BLaER1 (cell line): ENCODE measurements around the gene CDH23.

Experiments used
- H3K27ac ChIP-seq: shearing (Covaris generic); formaldehyde crosslinking; 2 replicates; pipeline ENCODE4 v1.8.1; 2022
- H3K27me3 ChIP-seq: shearing (Covaris generic); formaldehyde crosslinking; 2 replicates; pipeline ENCODE4 v1.8.1; 2022
- H3K36me3 ChIP-seq: shearing (Covaris generic); formaldehyde crosslinking; 2 replicates; pipeline ENCODE4 v1.8.1; 2022
- H3K4me1 ChIP-seq: shearing (Covaris generic); formaldehyde crosslinking; 2 replicates; pipeline ENCODE4 v1.8.1; 2022
- H3K4me2 ChIP-seq: shearing (Covaris generic); formaldehyde crosslinking; 2 replicates; pipeline ENCODE4 v1.8.1; 2022
- H3K4me3 ChIP-seq: shearing (Covaris generic); formaldehyde crosslinking; 2 replicates; pipeline ENCODE4 v1.8.1; 2022
- H3K9ac ChIP-seq: shearing (Covaris generic); formaldehyde crosslinking; 2 replicates; pipeline ENCODE4 v1.8.1; 2022
- H3K9me3 ChIP-seq: shearing (Covaris generic); formaldehyde crosslinking; 2 replicates; pipeline ENCODE4 v1.8.1; 2022
- H4K20me1 ChIP-seq: shearing (Covaris generic); formaldehyde crosslinking; 2 replicates; pipeline ENCODE4 v1.8.1; 2022
- Cebpa-rat ChIP-seq: shearing (Covaris generic); IDR thresholded peaks from 2 replicates; pipeline ENCODE4 v1.8.1; 2022

CDH23 gene

GRCh38 chr10:71468363-71469094 is 71.8 kb downstream of the CDH23 start:
- Histone ChIP-seq H3K27ac (peak overlapping the region; percentile 13; the same call in 1 of the 2 replicates), H3K4me3 (no peak overlapping the region), H4K20me1 (no peaks in the 10 kb centered on the region), H3K9ac (no peak overlapping the region), H3K4me2 (no peak overlapping the region), H3K27me3 (no peaks in the 10 kb centered on the region), H3K36me3 (no peaks in the 10 kb centered on the region), H3K9me3 (no peaks in the 10 kb centered on the region), H3K4me1 (peaks cover 28% of the 10 kb centered on the region)
- no peak for TF ChIP-seq Cebpa-rat

GRCh38 chr10:71471006-71471405 is 74.3 kb downstream of the CDH23 start:
- no peaks in the 10 kb centered on the region for H3K9me3 ChIP-seq
- peaks cover 41% of the 10 kb centered on the region for H3K4me1 ChIP-seq
- no peak for TF ChIP-seq Cebpa-rat
- H3K27ac ChIP-seq: no peak overlapping the region
- no peak overlapping the region for H3K9ac ChIP-seq
- H3K27me3 ChIP-seq: no peaks in the 10 kb centered on the region
- no peaks in the 10 kb centered on the region for H4K20me1 ChIP-seq
- no peak overlapping the region for H3K4me2 ChIP-seq
- H3K4me3 ChIP-seq: no peak overlapping the region
- H3K36me3 ChIP-seq: no peaks in the 10 kb centered on the region

DNA sequence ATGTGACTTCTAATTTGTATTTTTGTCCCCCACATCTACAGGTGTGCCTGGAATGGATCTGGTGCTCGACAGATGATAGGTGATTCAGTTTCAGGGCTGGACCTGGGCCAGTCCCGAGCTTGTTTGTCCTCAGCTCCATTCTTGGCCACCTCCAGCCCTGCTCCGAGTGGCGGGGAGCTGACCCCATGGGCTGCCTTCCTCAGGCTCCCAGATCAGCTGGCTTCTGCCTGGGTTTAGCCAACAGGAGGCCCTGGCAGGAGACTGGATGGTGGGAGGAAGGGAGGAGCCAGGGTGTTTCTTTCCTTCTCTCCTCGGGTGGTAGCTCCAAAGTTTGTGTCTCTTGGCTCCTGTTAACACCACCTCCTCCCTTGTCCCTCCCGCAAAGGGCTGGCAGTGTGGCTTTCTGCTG is 75.2 kb downstream of the CDH23 start:
- H3K4me1 ChIP-seq: peaks cover 41% of the 10 kb centered on the region
- H3K9me3 ChIP-seq: no peaks in the 10 kb centered on the region
- H3K9ac ChIP-seq: no peak overlapping the region
- no peak overlapping the region for H3K4me2 ChIP-seq
- no peaks in the 10 kb centered on the region for H3K36me3 ChIP-seq
- peak overlapping the region; percentile 30; the same call in 1 of the 2 replicates for H3K27ac ChIP-seq
- TF ChIP-seq Cebpa-rat: no peak
- no peaks in the 10 kb centered on the region for H4K20me1 ChIP-seq
- H3K4me3 ChIP-seq: no peak overlapping the region
- H3K27me3 ChIP-seq: no peaks in the 10 kb centered on the region

DNA sequence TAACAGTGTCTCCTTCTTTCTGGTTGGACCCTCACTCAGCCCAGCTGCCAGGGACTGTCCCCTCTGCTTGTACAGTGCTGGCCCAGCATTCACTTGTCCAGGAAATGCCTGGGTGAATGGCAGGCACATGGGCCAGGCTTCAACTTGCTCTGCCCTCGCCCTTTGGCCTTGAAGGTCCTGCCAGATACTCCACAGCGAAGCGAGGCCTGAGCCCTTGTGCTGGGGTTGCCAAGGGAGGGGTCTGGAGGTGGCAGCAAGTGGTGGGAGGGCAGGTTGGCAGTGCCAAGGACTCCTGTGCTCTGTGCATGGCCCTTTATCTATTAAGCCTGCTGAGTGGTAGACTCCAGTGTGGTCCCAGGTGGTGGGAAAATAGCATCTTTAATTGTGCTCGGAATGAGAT is 75.7 kb downstream of the CDH23 start:
- H3K9me3 ChIP-seq: no peaks in the 10 kb centered on the region
- no peak overlapping the region for H3K4me2 ChIP-seq
- H4K20me1 ChIP-seq: no peaks in the 10 kb centered on the region
- no peaks in the 10 kb centered on the region for H3K27me3 ChIP-seq
- H3K9ac ChIP-seq: no peak overlapping the region
- peak overlapping the region; percentile 30; the same call in 1 of the 2 replicates for H3K27ac ChIP-seq
- no peaks in the 10 kb centered on the region for H3K36me3 ChIP-seq
- TF ChIP-seq Cebpa-rat: no peak
- no peak overlapping the region for H3K4me3 ChIP-seq
- peaks cover 37% of the 10 kb centered on the region for H3K4me1 ChIP-seq

- no peak overlapping the region for H3K27ac ChIP-seq
Measured at GRCh38 chr10:71472912-71473311, 76.2 kb downstream of the CDH23 start.

DNA sequence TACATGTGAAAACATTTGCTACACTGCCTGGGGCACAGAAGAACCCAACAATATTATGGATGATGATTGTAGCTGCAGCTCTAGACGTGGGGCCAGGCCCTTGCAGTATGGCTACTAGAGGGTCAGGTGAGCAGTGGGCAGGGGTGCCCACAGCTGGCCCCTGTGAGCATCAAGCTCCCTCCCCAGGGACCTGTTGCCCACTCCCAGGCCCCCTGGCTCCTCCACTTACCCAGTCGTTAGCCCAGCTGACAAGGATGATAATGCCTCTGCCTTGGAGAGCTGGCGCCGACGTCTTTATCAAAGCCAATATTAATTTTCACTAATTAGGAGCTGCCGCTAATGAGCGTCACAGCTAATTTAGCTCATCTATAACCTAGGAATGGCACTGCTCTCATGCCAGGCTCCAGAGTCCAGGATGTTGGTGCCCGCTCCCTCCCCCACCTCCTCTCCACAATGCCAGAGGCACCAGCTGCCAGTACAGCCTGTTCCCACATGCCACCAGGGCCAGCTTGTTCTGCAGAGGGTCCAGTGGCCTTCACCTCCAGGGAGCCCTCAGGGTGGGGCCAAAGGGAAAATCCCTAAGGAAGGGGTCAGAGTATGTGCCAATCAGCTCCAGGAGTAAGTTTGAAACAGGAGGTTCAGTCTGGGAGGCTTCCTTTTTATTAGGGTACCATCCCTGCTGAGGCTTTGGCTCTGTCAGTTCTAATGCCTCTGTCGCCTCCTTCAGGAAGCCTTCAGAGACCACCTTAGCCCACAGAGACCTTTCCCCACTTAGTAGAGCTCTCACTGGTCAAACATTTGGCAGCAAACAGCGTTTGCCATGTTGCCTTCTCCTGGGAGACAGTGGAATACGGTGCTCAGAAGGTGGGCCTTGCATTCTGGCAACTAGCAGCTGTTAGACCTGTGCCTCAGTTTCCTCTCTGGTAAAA is 77.2 kb downstream of the CDH23 start:
- Histone ChIP-seq H3K4me1 (peaks cover 36% of the 10 kb centered on the region), H3K4me3 (no peak overlapping the region), H3K27ac (peak overlapping the region; percentile 80), H3K27me3 (no peaks in the 10 kb centered on the region), H4K20me1 (no peaks in the 10 kb centered on the region), H3K9ac (no peak overlapping the region), H3K36me3 (no peaks in the 10 kb centered on the region), H3K4me2 (peak overlapping the region; percentile 89), H3K9me3 (no peaks in the 10 kb centered on the region)
- TF ChIP-seq Cebpa-rat: no peak

More at GRCh38 chr10:71472912-71473311, 76.2 kb downstream of the CDH23 start:
- no peaks in the 10 kb centered on the region for H4K20me1 ChIP-seq
- no peak for TF ChIP-seq Cebpa-rat
- peaks cover 36% of the 10 kb centered on the region for H3K4me1 ChIP-seq
- no peaks in the 10 kb centered on the region for H3K9me3 ChIP-seq
- no peaks in the 10 kb centered on the region for H3K27me3 ChIP-seq
- no peak overlapping the region for H3K4me2 ChIP-seq
- H3K4me3 ChIP-seq: no peak overlapping the region
- no peak overlapping the region for H3K9ac ChIP-seq
- no peaks in the 10 kb centered on the region for H3K36me3 ChIP-seq

DNA sequence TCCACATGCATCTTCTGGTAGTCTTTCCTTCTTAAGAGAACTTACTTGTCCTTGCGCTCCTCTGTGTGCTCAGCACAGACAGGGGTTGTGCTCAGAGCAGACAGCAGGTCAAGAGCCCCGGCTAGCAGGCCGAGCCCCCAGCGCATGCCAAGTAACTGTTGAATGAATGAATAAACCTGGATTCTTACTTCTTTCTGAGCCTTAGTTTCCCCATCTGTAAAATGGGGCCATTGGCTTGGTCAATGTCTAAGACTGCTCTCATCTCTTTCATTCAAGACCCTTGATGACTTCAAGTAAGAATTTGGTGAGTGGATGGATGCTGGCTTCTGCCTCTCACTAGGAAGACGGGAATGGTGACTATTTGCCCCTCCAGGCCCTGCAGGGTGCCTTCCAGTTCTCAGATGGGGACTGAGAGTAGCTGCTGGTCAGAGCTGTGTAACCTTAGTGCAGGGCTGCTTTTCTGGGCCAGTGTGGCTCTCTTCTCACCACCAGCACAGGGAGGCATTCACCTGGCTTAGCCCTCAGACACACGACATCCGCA is 78.1 kb downstream of the CDH23 start:
- no peak for TF ChIP-seq Cebpa-rat
- Histone ChIP-seq H3K36me3 (no peaks in the 10 kb centered on the region), H3K27me3 (no peaks in the 10 kb centered on the region), H4K20me1 (no peaks in the 10 kb centered on the region), H3K4me2 (peak overlapping the region; percentile 89), H3K9ac (peak overlapping the region; percentile 64), H3K9me3 (no peaks in the 10 kb centered on the region), H3K4me1 (peaks cover 36% of the 10 kb centered on the region), H3K27ac (peak overlapping the region; percentile 80), H3K4me3 (peak overlapping the region; percentile 51)

GRCh38 chr10:71475243-71475871 is 78.6 kb downstream of the CDH23 start:
- Histone ChIP-seq H3K4me2 (peak overlapping the region; percentile 89), H3K9me3 (no peaks in the 10 kb centered on the region), H3K4me1 (peaks cover 36% of the 10 kb centered on the region), H3K27me3 (no peaks in the 10 kb centered on the region), H3K27ac (peak overlapping the region; percentile 80), H4K20me1 (no peaks in the 10 kb centered on the region), H3K9ac (peak overlapping the region; percentile 64), H3K36me3 (no peaks in the 10 kb centered on the region), H3K4me3 (peak overlapping the region; percentile 51)
- no peak for TF ChIP-seq Cebpa-rat

DNA sequence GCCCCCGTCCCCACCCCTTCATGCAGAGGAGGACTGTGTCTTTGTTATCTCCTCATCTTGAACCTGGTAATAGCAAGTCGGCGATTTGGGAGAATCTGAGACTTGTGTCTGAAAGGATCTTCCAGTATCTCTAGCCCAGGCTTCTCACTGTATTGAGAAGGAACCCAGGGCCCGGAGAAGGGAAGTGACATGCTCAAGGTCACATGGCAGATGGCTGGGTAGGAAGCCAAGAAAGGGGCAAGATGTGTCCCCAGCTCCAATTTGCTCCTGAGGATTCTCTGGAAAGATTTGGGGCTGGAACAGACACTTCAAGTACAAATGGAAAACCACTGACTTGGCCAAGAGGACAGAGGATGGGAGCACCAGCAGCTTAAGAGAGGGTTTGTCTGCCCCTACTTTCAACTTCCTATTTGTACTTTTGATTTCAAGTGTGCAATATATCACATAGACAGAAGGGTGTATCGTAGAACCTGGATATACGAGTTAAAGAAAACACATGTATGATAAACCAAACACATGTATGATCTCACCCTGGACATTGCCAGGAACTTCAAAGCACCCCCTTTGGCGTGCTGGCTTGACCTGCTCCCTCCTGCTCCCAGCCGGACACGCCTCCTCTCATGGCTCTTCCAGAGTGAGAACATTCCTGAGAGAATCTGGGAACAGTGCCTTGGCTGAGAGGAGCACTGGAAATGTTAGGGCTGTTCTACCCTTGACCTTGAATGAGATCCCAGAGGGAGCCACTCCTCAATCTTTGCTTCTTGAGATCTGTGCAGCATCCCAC is 79.7 kb downstream of the CDH23 start:
- H3K27ac ChIP-seq: peak overlapping the region; percentile 80
- no peaks in the 10 kb centered on the region for H3K9me3 ChIP-seq
- H4K20me1 ChIP-seq: no peaks in the 10 kb centered on the region
- TF ChIP-seq Cebpa-rat: no peak
- peak overlapping the region; percentile 89 for H3K4me2 ChIP-seq
- H3K9ac ChIP-seq: no peak overlapping the region
- H3K4me1 ChIP-seq: peaks cover 41% of the 10 kb centered on the region
- no peaks in the 10 kb centered on the region for H3K36me3 ChIP-seq
- no peaks in the 10 kb centered on the region for H3K27me3 ChIP-seq
- no peak overlapping the region for H3K4me3 ChIP-seq
